Panc1 (cell line): ENCODE data around the gene CDK14. TPM values are rescaled to one million over a fixed set of nuclear protein-coding genes. Genes with fewer than 3 reads are reported as not detected.

ENCODE experiments used
- ATAC-seq: fragments of 200-7000 bp; cut with Tn5 transposase; 2 replicates; pipeline ENCODE4 v1.9.1; 2020; ENCODE audit warnings: mild to moderate bottlenecking, moderate library complexity
- BruUV-seq: library from RNA; stranded (reverse); fragments of 400-500 nt; replicated peaks from 2 replicates; lab custom pipeline; 2021; lab: Mats Ljungman, UMichigan
- CTCF ChIA-PET: fragments of 300-600 bp; sonication (Branson Sonifier 250); formaldehyde crosslinking; loops from one replicate; lab custom pipeline; 2022; ENCODE audit warnings: antibody characterized with exemption; lab: Charles Lee
- POLR2A ChIA-PET: fragments of 300-600 bp; sonication (Branson Sonifier 250); formaldehyde crosslinking; loops from one replicate; lab custom pipeline; 2022; ENCODE audit warnings: antibody characterized with exemption; lab: Charles Lee
- DNase-seq: peaks from one replicate; pipeline ENCODE4 v3.0.0-alpha.2; 2010; ENCODE audit warnings: low read depth, low spot score
- H3K27ac ChIP-seq: 2 replicates; pipeline ENCODE4 v1.5.1; 2011; ENCODE audit warnings: mild to moderate bottlenecking, low read length, inconsistent platforms
- H3K27me3 ChIP-seq: fragments of 200-500 bp; sonication (Bioruptor generic); 2 replicates; pipeline ENCODE4 v1.6.0; 2014; ENCODE audit warnings: low read length, inconsistent platforms; ENCODE audit not compliant: control insufficient read depth, insufficient read depth
- H3K36me3 ChIP-seq: fragments of 200-500 bp; sonication (Bioruptor generic); 2 replicates; pipeline ENCODE4 v1.5.1; 2014; ENCODE audit warnings: inconsistent platforms, mild to moderate bottlenecking, low read length, moderate library complexity; ENCODE audit not compliant: control insufficient read depth, insufficient read depth
- H3K4me1 ChIP-seq: 2 replicates; pipeline ENCODE4 v1.5.1; 2011; ENCODE audit warnings: inconsistent platforms, mild to moderate bottlenecking, low read length, moderate library complexity; ENCODE audit not compliant: control insufficient read depth, insufficient read depth
- H3K4me3 ChIP-seq, 2 experiments: 2 replicates each; pipeline ENCODE4 v1.5.1; 2011 to 2012; ENCODE audit warnings: low read depth in 2 of 2, low read length in 2 of 2, mild to moderate bottlenecking in 2 of 2, inconsistent platforms in 1 of 2, moderate library complexity in 1 of 2
- H3K9me3 ChIP-seq: fragments of 200-500 bp; sonication (Bioruptor generic); 2 replicates; pipeline ENCODE4 v1.5.1; 2014; ENCODE audit warnings: low read depth, mild to moderate bottlenecking, inconsistent platforms, low read length, moderate library complexity; ENCODE audit not compliant: control insufficient read depth, insufficient read depth
- POLR2AphosphoS5 ChIP-seq: IDR thresholded peaks from 2 replicates; pipeline ENCODE4 v1.6.1; 2012; ENCODE audit warnings: mild to moderate bottlenecking, low read depth, low read length, moderate library complexity
- SIN3A ChIP-seq: IDR thresholded peaks from 2 replicates; pipeline ENCODE4 v1.6.1; 2012; ENCODE audit warnings: low read depth, mild to moderate bottlenecking, low read length, moderate library complexity, borderline replicate concordance; ENCODE audit not compliant: insufficient read depth
- TCF7L2 ChIP-seq: IDR thresholded peaks from 2 replicates; pipeline ENCODE4 v1.6.1; 2011; ENCODE audit warnings: mild to moderate bottlenecking, low read depth, low read length, inconsistent platforms
- in situ Hi-C: cut with HindIII; loops from 2 replicates; pipeline ENCODE4 v1.10.0; 2016; ENCODE audit warnings: low sequenced_read_pairs, low pct_unique_long_range_greater_than_20kb
- intact Hi-C: fragments of 100-400 bp; cut with micrococcal nuclease; formaldehyde crosslinking; loops from one replicate; pipeline ENCODE4 v1.10.0; 2022; ENCODE audit not compliant: unreplicated experiment
- total RNA-seq: library from RNA; stranded (reverse); gene quantifications from one replicate; pipeline ENCODE4 v1.2.1, GENCODE V29; 2021; ENCODE audit not compliant: unreplicated experiment
- TF ChIP-seq, protein P1 (sequence below): fragments of 450-650 bp; IDR thresholded peaks from 2 replicates; pipeline ENCODE4 v1.5.1; 2017; ENCODE audit warnings: mild to moderate bottlenecking
- TF ChIP-seq, protein P2 (sequence below), 2 experiments: IDR thresholded peaks; 2 replicates each; pipeline ENCODE4 v1.6.1; 2011 to 2012; ENCODE audit warnings: low read depth in 2 of 2, control low read depth in 1 of 2, low read length in 1 of 2, mild to moderate bottlenecking in 1 of 2, moderate library complexity in 1 of 2; ENCODE audit not compliant: insufficient read depth in 1 of 2

CDK14 gene
- total RNA-seq, 1 experiment from 2014 or later, result 3.0 TPM

DNA sequence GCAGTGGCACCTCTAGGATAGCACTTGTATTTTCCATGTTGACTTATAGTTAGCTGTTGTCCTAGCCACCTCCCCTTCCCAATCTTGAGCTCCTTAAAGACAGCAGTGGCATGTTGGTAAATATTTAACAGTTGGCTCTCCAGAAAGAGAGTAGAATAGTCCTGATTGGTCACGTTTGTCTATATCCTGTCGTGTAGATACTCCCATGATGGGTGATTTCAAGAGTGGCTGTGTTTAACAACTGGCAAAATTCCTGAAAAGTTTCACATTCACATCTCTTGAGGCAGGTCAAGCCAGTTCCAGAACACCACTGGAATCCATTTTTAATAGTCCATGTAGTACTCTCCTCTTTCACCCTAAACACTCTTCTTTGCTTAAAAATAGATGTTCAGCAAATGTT lies 599.9 kb downstream of the CDK14 start:
- Histone ChIP-seq H3K9me3 (no peaks in the 10 kb centered on the region), H3K4me1 (no peaks in the 10 kb centered on the region), H3K27ac (no peak overlapping the region), H3K4me3 (no peak overlapping the region), H3K27me3 (no peaks in the 10 kb centered on the region), H3K36me3 (no peaks in the 10 kb centered on the region; the same call in 1 of the 2 replicates)
- TF ChIP-seq POLR2AphosphoS5, result no peak
- TF ChIP-seq, protein P1, sequence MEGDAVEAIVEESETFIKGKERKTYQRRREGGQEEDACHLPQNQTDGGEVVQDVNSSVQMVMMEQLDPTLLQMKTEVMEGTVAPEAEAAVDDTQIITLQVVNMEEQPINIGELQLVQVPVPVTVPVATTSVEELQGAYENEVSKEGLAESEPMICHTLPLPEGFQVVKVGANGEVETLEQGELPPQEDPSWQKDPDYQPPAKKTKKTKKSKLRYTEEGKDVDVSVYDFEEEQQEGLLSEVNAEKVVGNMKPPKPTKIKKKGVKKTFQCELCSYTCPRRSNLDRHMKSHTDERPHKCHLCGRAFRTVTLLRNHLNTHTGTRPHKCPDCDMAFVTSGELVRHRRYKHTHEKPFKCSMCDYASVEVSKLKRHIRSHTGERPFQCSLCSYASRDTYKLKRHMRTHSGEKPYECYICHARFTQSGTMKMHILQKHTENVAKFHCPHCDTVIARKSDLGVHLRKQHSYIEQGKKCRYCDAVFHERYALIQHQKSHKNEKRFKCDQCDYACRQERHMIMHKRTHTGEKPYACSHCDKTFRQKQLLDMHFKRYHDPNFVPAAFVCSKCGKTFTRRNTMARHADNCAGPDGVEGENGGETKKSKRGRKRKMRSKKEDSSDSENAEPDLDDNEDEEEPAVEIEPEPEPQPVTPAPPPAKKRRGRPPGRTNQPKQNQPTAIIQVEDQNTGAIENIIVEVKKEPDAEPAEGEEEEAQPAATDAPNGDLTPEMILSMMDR, result no peak
- no peak for TF ChIP-seq SIN3A
- TF ChIP-seq, protein P2, sequence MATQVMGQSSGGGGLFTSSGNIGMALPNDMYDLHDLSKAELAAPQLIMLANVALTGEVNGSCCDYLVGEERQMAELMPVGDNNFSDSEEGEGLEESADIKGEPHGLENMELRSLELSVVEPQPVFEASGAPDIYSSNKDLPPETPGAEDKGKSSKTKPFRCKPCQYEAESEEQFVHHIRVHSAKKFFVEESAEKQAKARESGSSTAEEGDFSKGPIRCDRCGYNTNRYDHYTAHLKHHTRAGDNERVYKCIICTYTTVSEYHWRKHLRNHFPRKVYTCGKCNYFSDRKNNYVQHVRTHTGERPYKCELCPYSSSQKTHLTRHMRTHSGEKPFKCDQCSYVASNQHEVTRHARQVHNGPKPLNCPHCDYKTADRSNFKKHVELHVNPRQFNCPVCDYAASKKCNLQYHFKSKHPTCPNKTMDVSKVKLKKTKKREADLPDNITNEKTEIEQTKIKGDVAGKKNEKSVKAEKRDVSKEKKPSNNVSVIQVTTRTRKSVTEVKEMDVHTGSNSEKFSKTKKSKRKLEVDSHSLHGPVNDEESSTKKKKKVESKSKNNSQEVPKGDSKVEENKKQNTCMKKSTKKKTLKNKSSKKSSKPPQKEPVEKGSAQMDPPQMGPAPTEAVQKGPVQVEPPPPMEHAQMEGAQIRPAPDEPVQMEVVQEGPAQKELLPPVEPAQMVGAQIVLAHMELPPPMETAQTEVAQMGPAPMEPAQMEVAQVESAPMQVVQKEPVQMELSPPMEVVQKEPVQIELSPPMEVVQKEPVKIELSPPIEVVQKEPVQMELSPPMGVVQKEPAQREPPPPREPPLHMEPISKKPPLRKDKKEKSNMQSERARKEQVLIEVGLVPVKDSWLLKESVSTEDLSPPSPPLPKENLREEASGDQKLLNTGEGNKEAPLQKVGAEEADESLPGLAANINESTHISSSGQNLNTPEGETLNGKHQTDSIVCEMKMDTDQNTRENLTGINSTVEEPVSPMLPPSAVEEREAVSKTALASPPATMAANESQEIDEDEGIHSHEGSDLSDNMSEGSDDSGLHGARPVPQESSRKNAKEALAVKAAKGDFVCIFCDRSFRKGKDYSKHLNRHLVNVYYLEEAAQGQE (IDR thresholded peaks at IDR 0.05; ENCODE audit: insufficient read depth in 1 of 2, low read depth in 2 of 2, low read length in 1 of 2), result no peak
- no peak for TF ChIP-seq TCF7L2
- ATAC-seq, result no peak
- ChIA-PET CTCF (no interaction called here), POLR2A (no interaction called here)
- in situ Hi-C loops, result no loop called here
- BruUV-seq, result no TSS peak
- DNase-seq, result no peak
- intact Hi-C loops, result no loop called here

DNA sequence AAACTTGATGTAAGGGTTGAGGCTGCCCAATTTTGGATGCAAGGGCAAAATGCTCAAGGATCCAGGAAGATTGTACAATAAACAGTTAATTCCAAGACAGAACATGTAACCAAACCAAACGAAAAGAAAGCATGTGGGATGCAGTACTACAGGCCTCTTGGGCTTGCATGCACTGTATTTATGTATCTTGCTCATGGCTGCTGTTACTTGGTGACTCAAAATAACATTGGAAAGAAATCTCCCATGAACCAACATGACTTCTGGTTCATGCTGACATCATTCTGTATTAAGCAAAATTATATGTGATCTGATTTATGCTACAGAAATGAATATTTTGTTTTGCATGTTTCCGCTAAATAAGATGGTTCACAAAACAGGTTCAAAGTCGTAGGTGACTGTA lies 602.2 kb downstream of the CDK14 start:
- H3K27ac ChIP-seq, result no peak overlapping the region
- ChIA-PET POLR2A (no interaction called here), CTCF (no interaction called here)
- no peaks in the 10 kb centered on the region; the same call in 1 of the 2 replicates for H3K36me3 ChIP-seq
- ATAC-seq, result no peak
- no peak for TF ChIP-seq TCF7L2
- no peak for TF ChIP-seq SIN3A
- no peak for TF ChIP-seq POLR2AphosphoS5
- TF ChIP-seq, protein P2 (IDR thresholded peaks at IDR 0.05; ENCODE audit: insufficient read depth in 1 of 2, low read depth in 2 of 2, low read length in 1 of 2), result no peak
- TF ChIP-seq, protein P1, result no peak
- intact Hi-C loops, result no loop called here
- DNase-seq, result no peak
- no TSS peak for BruUV-seq
- no peaks in the 10 kb centered on the region for H3K4me1 ChIP-seq
- in situ Hi-C loops, result no loop called here
- H3K4me3 ChIP-seq, result no peak overlapping the region
- no peaks in the 10 kb centered on the region for H3K27me3 ChIP-seq
- no peaks in the 10 kb centered on the region for H3K9me3 ChIP-seq
